Measurements from ENCODE around the gene GRAP. TPM values are rescaled to one million over a fixed set of nuclear protein-coding genes. Genes with fewer than 3 reads are reported as not detected.
"Not testable (repeated sequence)": the region's sequence is repeated elsewhere in the genome, so short reads cannot be mapped to it uniquely, and the experiment has no call there.

GRAP gene
- polyA plus RNA-seq, 1 donor = 2.9 TPM

GRCh38 chr17:19064378-19064777 lies 17.6 kb upstream of the GRAP start:
- H3K4me1 ChIP-seq (ENCODE audit: control insufficient read depth, insufficient read depth, low read length); H3K27ac ChIP-seq (ENCODE audit: low read length); H3K9me3 ChIP-seq (ENCODE audit: control insufficient read depth, low read depth, low read length); H3K36me3 ChIP-seq (ENCODE audit: control insufficient read depth, insufficient read depth, low read length); H3K27me3 ChIP-seq (ENCODE audit: control insufficient read depth, insufficient read depth, low read length); H3K4me3 ChIP-seq (ENCODE audit: low read length): not testable (repeated sequence)
- DNase-seq = peak in 1 of 2 donors; percentile 1
- WGBS (ENCODE audit: insufficient coverage, low lambda C conversion rate) = no CpG with 5 or more reads among the region's 17 CpGs

DNA sequence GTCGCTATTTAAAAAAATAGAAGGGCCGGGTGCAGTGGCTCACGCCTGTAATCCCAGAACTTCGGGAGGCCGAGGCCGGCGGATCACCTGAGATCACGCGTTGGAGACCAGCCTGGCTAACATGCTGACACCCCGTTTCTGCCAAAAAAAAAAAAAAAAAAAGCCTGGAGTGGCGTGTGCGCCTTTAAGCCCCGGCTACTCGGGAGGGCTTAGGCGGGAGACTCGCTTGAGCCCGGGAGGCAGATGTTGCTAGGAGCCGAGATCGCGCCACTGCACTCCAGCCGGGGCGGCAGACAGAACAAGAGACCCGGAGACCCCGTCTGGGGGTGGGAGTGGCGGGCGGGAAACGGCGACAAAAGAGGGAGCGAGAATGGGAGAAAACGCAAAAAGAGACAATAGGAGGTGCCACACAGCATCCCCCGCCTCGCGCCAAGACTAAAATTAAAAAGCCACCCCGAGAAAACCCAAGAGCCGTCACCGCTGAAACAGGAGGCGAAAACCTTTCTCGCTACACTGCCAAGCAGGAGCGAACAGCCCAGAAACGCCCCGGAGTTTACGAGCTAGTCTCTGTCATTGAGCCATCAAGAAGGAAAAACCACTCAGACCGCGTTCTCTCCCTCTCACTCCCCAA lies 16.7 kb upstream of the GRAP start:
- H3K36me3 ChIP-seq (ENCODE audit: control insufficient read depth, insufficient read depth, low read length); H3K27me3 ChIP-seq (ENCODE audit: control insufficient read depth, insufficient read depth, low read length); H3K9me3 ChIP-seq (ENCODE audit: control insufficient read depth, low read depth, low read length); H3K4me1 ChIP-seq (ENCODE audit: control insufficient read depth, insufficient read depth, low read length); DNase-seq; H3K4me3 ChIP-seq (ENCODE audit: low read length): not testable (repeated sequence)
- H3K27ac ChIP-seq (ENCODE audit: low read length) = peak overlapping the region; percentile 38
- no CpG with 5 or more reads among the region's 44 CpGs for WGBS (ENCODE audit: insufficient coverage, low lambda C conversion rate)

DNA sequence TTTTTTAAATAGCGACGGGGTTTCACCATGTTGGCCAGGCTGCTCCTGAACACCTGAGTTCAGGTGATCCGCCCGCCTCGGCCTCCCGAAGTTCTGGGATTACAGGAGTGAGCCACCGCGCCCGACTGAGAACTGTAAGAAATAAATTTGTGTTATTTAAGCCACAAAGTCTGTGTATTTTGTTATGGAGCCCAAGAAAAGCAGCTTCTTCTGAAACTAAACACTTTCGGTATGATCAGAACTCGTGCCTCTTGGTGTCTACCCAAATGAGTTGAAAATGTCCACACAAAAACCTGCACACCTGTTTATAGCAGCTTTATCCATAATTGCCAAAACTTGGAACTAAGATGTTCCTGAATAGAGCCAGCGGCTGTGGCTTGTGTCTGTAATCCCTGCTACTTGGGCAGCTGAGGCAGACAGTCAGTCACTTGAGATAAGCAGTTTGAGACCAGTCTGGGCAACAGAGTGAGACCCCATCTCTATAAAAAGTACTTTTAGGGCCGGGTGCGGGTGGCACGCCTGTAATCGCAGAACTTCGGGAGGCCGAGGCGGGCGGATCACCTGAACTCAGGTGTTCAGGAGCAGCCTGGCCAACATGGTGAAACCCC lies 16.1 kb upstream of the GRAP start:
- H3K4me3 ChIP-seq (ENCODE audit: low read length); H3K36me3 ChIP-seq (ENCODE audit: control insufficient read depth, insufficient read depth, low read length); H3K27ac ChIP-seq (ENCODE audit: low read length); H3K4me1 ChIP-seq (ENCODE audit: control insufficient read depth, insufficient read depth, low read length); H3K27me3 ChIP-seq (ENCODE audit: control insufficient read depth, insufficient read depth, low read length); DNase-seq; H3K9me3 ChIP-seq (ENCODE audit: control insufficient read depth, low read depth, low read length): not testable (repeated sequence)
- WGBS (ENCODE audit: insufficient coverage, low lambda C conversion rate) = no CpG with 5 or more reads among the region's 20 CpGs

GRCh38 chr17:19062009-19062717 lies 15.4 kb upstream of the GRAP start:
- not testable (repeated sequence) for H3K4me1 ChIP-seq (ENCODE audit: control insufficient read depth, insufficient read depth, low read length); H3K27ac ChIP-seq (ENCODE audit: low read length); H3K9me3 ChIP-seq (ENCODE audit: control insufficient read depth, low read depth, low read length); H3K4me3 ChIP-seq (ENCODE audit: low read length); H3K27me3 ChIP-seq (ENCODE audit: control insufficient read depth, insufficient read depth, low read length); H3K36me3 ChIP-seq (ENCODE audit: control insufficient read depth, insufficient read depth, low read length); DNase-seq
- WGBS (ENCODE audit: insufficient coverage, low lambda C conversion rate) = no CpG with 5 or more reads among the region's 51 CpGs

DNA sequence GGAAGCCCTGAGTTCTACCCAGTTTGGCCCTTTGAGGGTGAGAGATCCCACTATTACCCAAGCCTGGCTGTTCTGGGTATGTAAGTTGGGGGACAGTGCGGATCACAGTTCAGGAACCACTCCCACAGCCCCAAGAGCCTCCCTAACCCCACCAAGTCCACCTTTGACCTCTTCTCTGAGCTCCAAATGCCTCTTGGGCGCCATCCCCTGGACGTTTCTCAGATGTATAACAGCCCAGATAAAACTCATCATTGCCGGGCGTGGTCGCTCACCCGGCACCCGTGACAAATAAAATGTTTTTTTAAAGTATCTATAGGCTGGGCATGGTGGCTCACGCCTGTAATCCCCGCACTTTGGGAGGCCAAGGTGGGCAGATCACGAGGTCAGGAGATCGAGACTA lies 8.7 kb upstream of the GRAP start:
- not testable (repeated sequence) for H3K4me1 ChIP-seq (ENCODE audit: control insufficient read depth, insufficient read depth, low read length); H3K36me3 ChIP-seq (ENCODE audit: control insufficient read depth, insufficient read depth, low read length); H3K9me3 ChIP-seq (ENCODE audit: control insufficient read depth, low read depth, low read length); H3K27ac ChIP-seq (ENCODE audit: low read length); H3K27me3 ChIP-seq (ENCODE audit: control insufficient read depth, insufficient read depth, low read length); H3K4me3 ChIP-seq (ENCODE audit: low read length); DNase-seq
- no CpG with 5 or more reads among the region's 12 CpGs for WGBS (ENCODE audit: insufficient coverage, low lambda C conversion rate)

- no CpG with 5 or more reads among the region's 7 CpGs for WGBS (ENCODE audit: insufficient coverage, low lambda C conversion rate)
Observed at GRCh38 chr17:19048826-19049225, 2.1 kb upstream of the GRAP start.

GRCh38 chr17:19047510-19047909 lies 753 bp upstream of the GRAP start:
- not testable (repeated sequence) for H3K4me3 ChIP-seq (ENCODE audit: low read length); DNase-seq; H3K27ac ChIP-seq (ENCODE audit: low read length); H3K27me3 ChIP-seq (ENCODE audit: control insufficient read depth, insufficient read depth, low read length); H3K4me1 ChIP-seq (ENCODE audit: control insufficient read depth, insufficient read depth, low read length); H3K36me3 ChIP-seq (ENCODE audit: control insufficient read depth, insufficient read depth, low read length); H3K9me3 ChIP-seq (ENCODE audit: control insufficient read depth, low read depth, low read length)
- WGBS (ENCODE audit: insufficient coverage, low lambda C conversion rate) = no CpG with 5 or more reads among the region's 7 CpGs

More at GRCh38 chr17:19048826-19049225, 2.1 kb upstream of the GRAP start:
- H3K27me3 ChIP-seq (ENCODE audit: control insufficient read depth, insufficient read depth, low read length); H3K4me3 ChIP-seq (ENCODE audit: low read length); H3K4me1 ChIP-seq (ENCODE audit: control insufficient read depth, insufficient read depth, low read length); H3K36me3 ChIP-seq (ENCODE audit: control insufficient read depth, insufficient read depth, low read length); DNase-seq; H3K9me3 ChIP-seq (ENCODE audit: control insufficient read depth, low read depth, low read length); H3K27ac ChIP-seq (ENCODE audit: low read length): not testable (repeated sequence)

GRCh38 chr17:19044643-19045042 lies 2.1 kb downstream of the GRAP start:
- WGBS (ENCODE audit: insufficient coverage, low lambda C conversion rate) = no CpG with 5 or more reads among the region's 9 CpGs
- not testable (repeated sequence) for DNase-seq; H3K4me3 ChIP-seq (ENCODE audit: low read length); H3K9me3 ChIP-seq (ENCODE audit: control insufficient read depth, low read depth, low read length); H3K4me1 ChIP-seq (ENCODE audit: control insufficient read depth, insufficient read depth, low read length); H3K27ac ChIP-seq (ENCODE audit: low read length); H3K36me3 ChIP-seq (ENCODE audit: control insufficient read depth, insufficient read depth, low read length); H3K27me3 ChIP-seq (ENCODE audit: control insufficient read depth, insufficient read depth, low read length)

DNA sequence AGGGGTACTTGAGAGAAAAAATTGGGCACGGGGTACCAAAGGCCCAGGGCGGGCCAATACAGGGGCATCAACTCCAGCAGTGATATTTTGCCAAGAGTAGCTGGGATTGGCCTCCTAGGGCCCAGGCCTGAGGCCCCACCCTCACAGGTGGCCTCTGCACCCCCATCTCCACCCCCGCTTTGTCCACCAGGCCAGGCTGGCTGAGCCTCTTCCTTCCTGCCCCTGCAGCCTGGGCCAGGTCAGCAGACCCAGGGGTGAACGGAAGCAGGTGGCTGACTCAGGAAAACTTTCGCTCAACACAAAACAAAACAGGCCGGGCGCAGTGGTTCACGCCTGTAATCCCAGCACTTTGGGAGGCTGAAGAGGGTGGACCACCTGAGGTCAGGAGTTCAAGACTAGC lies 3.7 kb downstream of the GRAP start:
- not testable (repeated sequence) for H3K27me3 ChIP-seq (ENCODE audit: control insufficient read depth, insufficient read depth, low read length); H3K4me3 ChIP-seq (ENCODE audit: low read length); DNase-seq; H3K36me3 ChIP-seq (ENCODE audit: control insufficient read depth, insufficient read depth, low read length); H3K4me1 ChIP-seq (ENCODE audit: control insufficient read depth, insufficient read depth, low read length); H3K27ac ChIP-seq (ENCODE audit: low read length); H3K9me3 ChIP-seq (ENCODE audit: control insufficient read depth, low read depth, low read length)
- no CpG with 5 or more reads among the region's 8 CpGs for WGBS (ENCODE audit: insufficient coverage, low lambda C conversion rate)

- H3K4me3 ChIP-seq (ENCODE audit: low read length); H3K27ac ChIP-seq (ENCODE audit: low read length); H3K36me3 ChIP-seq (ENCODE audit: control insufficient read depth, insufficient read depth, low read length); DNase-seq; H3K4me1 ChIP-seq (ENCODE audit: control insufficient read depth, insufficient read depth, low read length); H3K9me3 ChIP-seq (ENCODE audit: control insufficient read depth, low read depth, low read length); H3K27me3 ChIP-seq (ENCODE audit: control insufficient read depth, insufficient read depth, low read length): not testable (repeated sequence)
- no CpG with 5 or more reads among the region's 14 CpGs for WGBS (ENCODE audit: insufficient coverage, low lambda C conversion rate)
Observed at GRCh38 chr17:19042369-19042768, 4.4 kb downstream of the GRAP start.

DNA sequence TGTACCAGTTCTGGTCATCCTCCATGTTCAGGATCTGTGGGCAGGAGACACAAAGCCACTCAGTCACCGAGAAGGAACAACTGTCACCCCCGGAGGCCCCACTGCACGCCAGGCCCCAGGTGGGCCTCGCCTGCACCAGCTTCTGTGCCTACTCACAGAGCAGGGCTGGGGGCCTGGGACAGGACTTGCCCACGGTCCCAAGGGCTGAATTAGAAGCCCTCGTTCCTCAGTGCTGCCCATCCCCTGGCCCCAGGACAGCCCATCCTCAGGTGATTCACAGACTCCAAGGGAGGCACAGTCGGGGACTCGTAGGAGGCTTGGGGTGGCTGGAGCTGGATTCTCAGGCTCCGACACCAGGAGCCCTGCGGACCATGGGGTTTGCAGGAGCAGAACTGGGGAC lies 4.9 kb downstream of the GRAP start:
- H3K4me1 ChIP-seq (ENCODE audit: control insufficient read depth, insufficient read depth, low read length); H3K27ac ChIP-seq (ENCODE audit: low read length); H3K27me3 ChIP-seq (ENCODE audit: control insufficient read depth, insufficient read depth, low read length); DNase-seq; H3K36me3 ChIP-seq (ENCODE audit: control insufficient read depth, insufficient read depth, low read length); H3K9me3 ChIP-seq (ENCODE audit: control insufficient read depth, low read depth, low read length); H3K4me3 ChIP-seq (ENCODE audit: low read length): not testable (repeated sequence)
- WGBS (ENCODE audit: insufficient coverage, low lambda C conversion rate) = no CpG with 5 or more reads among the region's 10 CpGs

Measured in large intestine (tissue), 3 donors.